ENCODE measurements around the gene FAM171A1. TPM values are rescaled to one million over a fixed set of nuclear protein-coding genes. Genes with fewer than 3 reads are reported as not detected.
"Not testable (repeated sequence)": the region's sequence is repeated elsewhere in the genome, so short reads cannot be mapped to it uniquely, and the experiment has no call there.

FAM171A1 gene
- total RNA-seq, 2 experiments from 2014 or later: 4.0 TPM

- Mint-ChIP-seq H3K4me1 (ENCODE audit: low read depth) (no peaks in the 10 kb centered on the region), H3K27ac (no peak overlapping the region), H3K9me3 (ENCODE audit: insufficient read depth) (no peaks in the 10 kb centered on the region), H3K36me3 (ENCODE audit: low read depth) (no peaks in the 10 kb centered on the region), H3K4me3 (no peak overlapping the region), H3K27me3 (ENCODE audit: low read depth) (peaks cover 7% of the 10 kb centered on the region)
- ATAC-seq (no peak), DNase-seq (no peak)
- ChIA-PET CTCF (no interaction called here), POLR2A (no interaction called here)
Measured at GRCh38 chr10:15336211-15336610, 34.9 kb downstream of the FAM171A1 start.

- ATAC-seq (no peak), DNase-seq (no peak)
- POLR2A ChIA-PET: no interaction called here
- CTCF ChIA-PET: no interaction called here
- Mint-ChIP-seq H3K4me3 (no peak overlapping the region), H3K27me3 (ENCODE audit: low read depth) (peaks cover 7% of the 10 kb centered on the region), H3K4me1 (ENCODE audit: low read depth) (no peaks in the 10 kb centered on the region), H3K36me3 (ENCODE audit: low read depth) (no peaks in the 10 kb centered on the region), H3K9me3 (ENCODE audit: insufficient read depth) (no peaks in the 10 kb centered on the region), H3K27ac (no peak overlapping the region)
Measured at GRCh38 chr10:15335508-15335907, 35.6 kb downstream of the FAM171A1 start.

GRCh38 chr10:15334650-15335323 lies 36.3 kb downstream of the FAM171A1 start:
- Mint-ChIP-seq H3K4me3 (no peak overlapping the region), H3K36me3 (ENCODE audit: low read depth) (no peaks in the 10 kb centered on the region), H3K9me3 (ENCODE audit: insufficient read depth) (no peaks in the 10 kb centered on the region), H3K4me1 (ENCODE audit: low read depth) (no peaks in the 10 kb centered on the region), H3K27ac (no peak overlapping the region), H3K27me3 (ENCODE audit: low read depth) (peaks cover 7% of the 10 kb centered on the region)
- ChIA-PET POLR2A (no interaction called here), CTCF (no interaction called here)
- no peak for DNase-seq
- ATAC-seq: no peak

GRCh38 chr10:15333909-15334649 lies 37.0 kb downstream of the FAM171A1 start:
- no peak overlapping the region for H3K27ac Mint-ChIP-seq
- no peak overlapping the region for H3K4me3 Mint-ChIP-seq
- ChIA-PET CTCF (no interaction called here), POLR2A (no interaction called here)
- ATAC-seq: no peak
- H3K27me3 Mint-ChIP-seq (ENCODE audit: low read depth): peaks cover 2% of the 10 kb centered on the region
- no peaks in the 10 kb centered on the region for H3K36me3 Mint-ChIP-seq (ENCODE audit: low read depth)
- no peak for DNase-seq
- no peaks in the 10 kb centered on the region for H3K4me1 Mint-ChIP-seq (ENCODE audit: low read depth)
- no peaks in the 10 kb centered on the region for H3K9me3 Mint-ChIP-seq (ENCODE audit: insufficient read depth)

GRCh38 chr10:15333181-15333580 lies 37.9 kb downstream of the FAM171A1 start:
- POLR2A ChIA-PET; H3K27ac Mint-ChIP-seq; ATAC-seq; H3K4me3 Mint-ChIP-seq; H3K4me1 Mint-ChIP-seq (ENCODE audit: low read depth); DNase-seq; H3K9me3 Mint-ChIP-seq (ENCODE audit: insufficient read depth); H3K27me3 Mint-ChIP-seq (ENCODE audit: low read depth); H3K36me3 Mint-ChIP-seq (ENCODE audit: low read depth); CTCF ChIA-PET: not testable (repeated sequence)

GRCh38 chr10:15331461-15331860 lies 39.6 kb downstream of the FAM171A1 start:
- ATAC-seq (no peak), DNase-seq (no peak)
- H3K4me1 Mint-ChIP-seq (ENCODE audit: low read depth): no peaks in the 10 kb centered on the region
- no peaks in the 10 kb centered on the region for H3K9me3 Mint-ChIP-seq (ENCODE audit: insufficient read depth)
- no peak overlapping the region for H3K27ac Mint-ChIP-seq
- no peak overlapping the region for H3K4me3 Mint-ChIP-seq
- no peaks in the 10 kb centered on the region for H3K36me3 Mint-ChIP-seq (ENCODE audit: low read depth)
- H3K27me3 Mint-ChIP-seq (ENCODE audit: low read depth): peaks cover 2% of the 10 kb centered on the region
- POLR2A ChIA-PET: no interaction called here
- CTCF ChIA-PET: no interaction called here

- ATAC-seq (no peak), DNase-seq (no peak)
- ChIA-PET CTCF (no interaction called here), POLR2A (no interaction called here)
- Mint-ChIP-seq H3K36me3 (ENCODE audit: low read depth) (no peaks in the 10 kb centered on the region), H3K27ac (no peak overlapping the region), H3K4me3 (no peak overlapping the region), H3K9me3 (ENCODE audit: insufficient read depth) (no peaks in the 10 kb centered on the region), H3K27me3 (ENCODE audit: low read depth) (peaks cover 6% of the 10 kb centered on the region), H3K4me1 (ENCODE audit: low read depth) (peaks cover 5% of the 10 kb centered on the region)
Measured at GRCh38 chr10:15329437-15329836, 41.7 kb downstream of the FAM171A1 start.

- DNase-seq (no peak), ATAC-seq (no peak)
- POLR2A ChIA-PET: no interaction called here
- CTCF ChIA-PET: interaction anchor here (1.0 kb wide), 1 partner anchor 59 kb away, joined by 3 read pairs; no protein-coding TSS in a partner anchor
- H3K9me3 Mint-ChIP-seq (ENCODE audit: insufficient read depth): no peaks in the 10 kb centered on the region
- H3K4me1 Mint-ChIP-seq (ENCODE audit: low read depth): peaks cover 5% of the 10 kb centered on the region
- no peak overlapping the region for H3K4me3 Mint-ChIP-seq
- H3K27me3 Mint-ChIP-seq (ENCODE audit: low read depth): peaks cover 6% of the 10 kb centered on the region
- H3K27ac Mint-ChIP-seq: no peak overlapping the region
- H3K36me3 Mint-ChIP-seq (ENCODE audit: low read depth): no peaks in the 10 kb centered on the region
Measured at GRCh38 chr10:15325944-15326284, 45.2 kb downstream of the FAM171A1 start.

- DNase-seq (no peak), ATAC-seq (no peak)
- H3K27ac Mint-ChIP-seq: no peak overlapping the region
- POLR2A ChIA-PET: no interaction called here
- no peaks in the 10 kb centered on the region for H3K36me3 Mint-ChIP-seq (ENCODE audit: low read depth)
- CTCF ChIA-PET: interaction anchor here (1.0 kb wide), 1 partner anchor 59 kb away, joined by 3 read pairs; no protein-coding TSS in a partner anchor
- H3K27me3 Mint-ChIP-seq (ENCODE audit: low read depth): peaks cover 6% of the 10 kb centered on the region
- H3K4me1 Mint-ChIP-seq (ENCODE audit: low read depth): peaks cover 5% of the 10 kb centered on the region
- no peak overlapping the region for H3K4me3 Mint-ChIP-seq
- H3K9me3 Mint-ChIP-seq (ENCODE audit: insufficient read depth): no peaks in the 10 kb centered on the region
Measured at GRCh38 chr10:15325243-15325943, 45.7 kb downstream of the FAM171A1 start.

GRCh38 chr10:15324611-15325010 lies 46.5 kb downstream of the FAM171A1 start:
- ChIA-PET POLR2A (no interaction called here), CTCF (no interaction called here)
- Mint-ChIP-seq H3K4me3 (no peak overlapping the region), H3K27me3 (ENCODE audit: low read depth) (peaks cover 6% of the 10 kb centered on the region), H3K36me3 (ENCODE audit: low read depth) (no peaks in the 10 kb centered on the region), H3K4me1 (ENCODE audit: low read depth) (peaks cover 5% of the 10 kb centered on the region), H3K27ac (no peak overlapping the region), H3K9me3 (ENCODE audit: insufficient read depth) (no peaks in the 10 kb centered on the region)
- DNase-seq (no peak), ATAC-seq (no peak)

GRCh38 chr10:15324113-15324512 lies 47.0 kb downstream of the FAM171A1 start:
- Mint-ChIP-seq H3K4me3 (no peak overlapping the region), H3K27ac (no peak overlapping the region), H3K27me3 (ENCODE audit: low read depth) (peaks cover 6% of the 10 kb centered on the region), H3K9me3 (ENCODE audit: insufficient read depth) (no peaks in the 10 kb centered on the region), H3K4me1 (ENCODE audit: low read depth) (peaks cover 5% of the 10 kb centered on the region), H3K36me3 (ENCODE audit: low read depth) (no peaks in the 10 kb centered on the region)
- POLR2A ChIA-PET: no interaction called here
- CTCF ChIA-PET: no interaction called here
- DNase-seq (no peak), ATAC-seq (no peak)

GRCh38 chr10:15322356-15322755 lies 48.7 kb downstream of the FAM171A1 start:
- Mint-ChIP-seq H3K27ac (no peak overlapping the region), H3K9me3 (ENCODE audit: insufficient read depth) (no peaks in the 10 kb centered on the region), H3K36me3 (ENCODE audit: low read depth) (no peaks in the 10 kb centered on the region), H3K4me3 (no peak overlapping the region), H3K27me3 (ENCODE audit: low read depth) (peaks cover 6% of the 10 kb centered on the region), H3K4me1 (ENCODE audit: low read depth) (peaks cover 5% of the 10 kb centered on the region)
- ChIA-PET CTCF (no interaction called here), POLR2A (no interaction called here)
- no peak for DNase-seq
- ATAC-seq: no peak

Measured in activated CD8-positive, alpha-beta T cell treated with anti-CD3 and anti-CD28 coated beads, Interleukin-2, amount 10 ng/mL, durations not matched to agents 7 days and 5 days (primary cell).